Kidney epithelial cell (primary cell): ENCODE measurements around the gene DUSP18. TPM values are rescaled to one million over a fixed set of nuclear protein-coding genes. Genes with fewer than 3 reads are reported as not detected.

Source experiments
- DNase-seq: peaks from one replicate; pipeline ENCODE4 v3.0.0-alpha.2; 2010; ENCODE audit warnings: low read depth
- H3K27me3 ChIP-seq: 2 replicates; pipeline ENCODE4 v1.6.0; 2011; ENCODE audit warnings: low read length; ENCODE audit not compliant: control insufficient read depth, insufficient read depth
- H3K36me3 ChIP-seq: 2 replicates; pipeline ENCODE4 v1.5.1; 2011; ENCODE audit warnings: low read length; ENCODE audit not compliant: control insufficient read depth, insufficient read depth
- H3K4me3 ChIP-seq: 2 replicates; pipeline ENCODE4 v1.5.1; 2011; ENCODE audit warnings: low read depth, mild to moderate bottlenecking, control low read depth, low read length
- CTCF ChIP-seq: IDR thresholded peaks from 2 replicates; pipeline ENCODE4 v1.5.1; 2011; ENCODE audit warnings: mild to moderate bottlenecking, moderate library complexity, low read length, control low read depth, inconsistent platforms; ENCODE audit not compliant: insufficient read depth, poor library complexity, severe bottlenecking
- total RNA-seq: library from RNA; depleted of rRNA; stranded (reverse); fragments of >200 nt; gene quantifications from 2 replicates; pipeline ENCODE4 v1.2.3, GENCODE V29; 2015

DUSP18 gene
- total RNA-seq, 1 donor from 2014 or later, result 16.2 TPM

- DNase-seq, result no peak
- no peak overlapping the region for H3K4me3 ChIP-seq
- H3K27me3 ChIP-seq, result peaks cover 2% of the 10 kb centered on the region
- H3K36me3 ChIP-seq, result no peaks in the 10 kb centered on the region
- TF ChIP-seq CTCF, result no peak
These were observed 2.9 kb downstream of the DUSP18 start for GRCh38 chr22:30664798-30665197.

- DNase-seq, result no peak
- no peak overlapping the region for H3K4me3 ChIP-seq
- no peak for TF ChIP-seq CTCF
- H3K36me3 ChIP-seq, result no peaks in the 10 kb centered on the region
- H3K27me3 ChIP-seq, result no peaks in the 10 kb centered on the region
These were observed 5.6 kb downstream of the DUSP18 start for GRCh38 chr22:30662040-30662439.

- no peak overlapping the region for H3K4me3 ChIP-seq
- no peaks in the 10 kb centered on the region for H3K36me3 ChIP-seq
- DNase-seq, result no peak
- TF ChIP-seq CTCF, result no peak
- H3K27me3 ChIP-seq, result no peaks in the 10 kb centered on the region
These were observed 12.1 kb downstream of the DUSP18 start for GRCh38 chr22:30655532-30655931.

- Histone ChIP-seq H3K4me3 (no peak overlapping the region), H3K27me3 (no peaks in the 10 kb centered on the region), H3K36me3 (no peaks in the 10 kb centered on the region)
- DNase-seq, result no peak
- no peak for TF ChIP-seq CTCF
These were observed 13.3 kb downstream of the DUSP18 start for GRCh38 chr22:30654361-30654760.

GRCh38 chr22:30652852-30653251 is 14.8 kb downstream of the DUSP18 start:
- DNase-seq, result no peak

More at GRCh38 chr22:30652852-30653251, 14.8 kb downstream of the DUSP18 start:
- no peak overlapping the region for H3K4me3 ChIP-seq
- TF ChIP-seq CTCF, result no peak
- no peaks in the 10 kb centered on the region for H3K36me3 ChIP-seq
- H3K27me3 ChIP-seq, result no peaks in the 10 kb centered on the region
